Measurements from ENCODE around the gene COL5A2. TPM values are rescaled to one million over a fixed set of nuclear protein-coding genes. Genes with fewer than 3 reads are reported as not detected.

The COL5A2 gene
- total and polyA plus RNA-seq, 2 donors (not counting 3 experiments of a cell fraction or from before 2014, with no cell fraction given): 47.4 to 123 TPM

DNA sequence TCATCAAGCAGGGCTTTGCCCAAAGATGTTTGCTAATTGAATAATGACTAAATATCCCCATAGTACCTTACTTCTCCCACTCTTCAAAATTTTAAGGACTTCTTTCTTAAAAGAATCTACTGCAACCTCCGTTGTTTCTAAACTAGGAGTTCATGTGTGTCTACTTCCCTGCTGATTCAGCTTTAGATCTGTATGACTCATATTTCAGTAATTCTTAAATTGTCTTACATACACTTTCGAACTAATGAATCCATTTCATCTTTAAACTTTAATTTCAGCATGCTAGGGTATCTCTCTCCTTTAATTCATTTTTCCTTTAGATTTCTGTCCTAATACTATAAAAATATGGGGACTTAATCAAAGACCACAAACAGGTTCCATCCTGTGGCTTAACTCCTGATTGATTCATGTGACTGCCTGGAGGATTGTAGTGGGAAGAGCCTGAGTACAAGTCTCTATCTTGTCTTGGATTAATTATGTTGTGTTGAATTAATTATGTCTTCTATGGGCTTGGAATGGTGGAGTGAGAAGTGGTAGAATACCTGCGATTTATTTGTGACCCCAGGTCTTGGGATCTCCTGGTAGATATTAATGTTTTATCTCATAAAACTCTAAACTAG lies 24.9 kb upstream of the COL5A2 start:
- no peak for FAIRE-seq
- no TSS peak for BruUV-seq (replicated peaks)

More for the DNA sequence above, 24.9 kb upstream of the COL5A2 start:
- POLR2A ChIA-PET: no interaction called here
- Histone ChIP-seq H3K9me3 (replicated peaks; ENCODE audit: control insufficient read depth, insufficient read depth, low read length) (no peaks in the 10 kb centered on the region), H4K20me1 (replicated peaks; ENCODE audit: control insufficient read depth, extremely low read depth, insufficient read depth, low read length) (no peaks in the 10 kb centered on the region), H3K9me1 (replicated peaks; ENCODE audit: control insufficient read depth, extremely low read depth, insufficient read depth, low read length) (no peaks in the 10 kb centered on the region), H3K79me2 (ENCODE audit: control insufficient read depth, insufficient read depth, low read length) (no peaks in the 10 kb centered on the region), H3K27me3 (ENCODE audit: control insufficient read depth in 2 of 2, insufficient read depth in 2 of 2, low read length in 2 of 2) (no peaks in the 10 kb centered on the region), H3K9ac (replicated peaks; ENCODE audit: extremely low read depth, insufficient read depth, low read length) (no peak overlapping the region), H3K4me2 (ENCODE audit: insufficient read depth, low read length) (peak overlapping the region; percentile 71), H2AFZ (ENCODE audit: low read depth, low read length) (peak overlapping the region; percentile 61), H3K36me3 (ENCODE audit: control insufficient read depth in 2 of 2, extremely low read depth in 1 of 2, insufficient read depth in 2 of 2, low read length in 2 of 2) (no peaks in the 10 kb centered on the region), H3K4me3 (replicated peaks in 1 of 3; ENCODE audit: insufficient read depth in 1 of 3, low read depth in 1 of 3, low read length in 3 of 3) (peak overlapping the region in 1 of 3 experiments; percentile 10), H3K27ac (ENCODE audit: insufficient read depth, low read depth, low read length) (peak overlapping the region; percentile 28), H3K4me1 (ENCODE audit: control insufficient read depth, extremely low read depth, insufficient read depth, low read length) (peaks cover 22% of the 10 kb centered on the region)
- dilution Hi-C loops (cut with MboI; ENCODE audit: extremely low pct_ligation_motif_present, low sequenced_read_pairs): no loop called here
- peak; percentile 43 for DNase-seq (ENCODE audit: low read depth, low spot score)
- intact Hi-C loops (cut with micrococcal nuclease): no loop called here
- CTCF ChIA-PET: interaction anchor here (1.2 to 3.1 kb wide), 3 partner anchors 26 to 27 kb away, joined by 3 to 8 read pairs (median 3); no protein-coding TSS in a partner anchor
- TF ChIP-seq FOS (IDR thresholded peaks at IDR 0.05; ENCODE audit: borderline replicate concordance, insufficient read depth, low read length) (peak; percentile 79), MYC (IDR thresholded peaks at IDR 0.05; ENCODE audit: low read depth, low read length) (no peak), GATA2 (IDR thresholded peaks at IDR 0.05; ENCODE audit: insufficient read depth, insufficient read length, low read depth, low read length) (no peak), JUN (IDR thresholded peaks at IDR 0.05; ENCODE audit: borderline replicate concordance, insufficient read depth, insufficient read length, low read depth) (peak; percentile 41), EZH2 (IDR thresholded peaks at IDR 0.05; ENCODE audit: borderline replicate concordance, low read depth, low read length, severe bottlenecking) (no peak), POLR2AphosphoS5 (IDR thresholded peaks at IDR 0.05; ENCODE audit: insufficient read depth, low read depth, low read length) (no peak), POLR2A (IDR thresholded peaks at IDR 0.05; ENCODE audit: low read depth, low read length) (no peak)
- TF ChIP-seq, protein P1, sequence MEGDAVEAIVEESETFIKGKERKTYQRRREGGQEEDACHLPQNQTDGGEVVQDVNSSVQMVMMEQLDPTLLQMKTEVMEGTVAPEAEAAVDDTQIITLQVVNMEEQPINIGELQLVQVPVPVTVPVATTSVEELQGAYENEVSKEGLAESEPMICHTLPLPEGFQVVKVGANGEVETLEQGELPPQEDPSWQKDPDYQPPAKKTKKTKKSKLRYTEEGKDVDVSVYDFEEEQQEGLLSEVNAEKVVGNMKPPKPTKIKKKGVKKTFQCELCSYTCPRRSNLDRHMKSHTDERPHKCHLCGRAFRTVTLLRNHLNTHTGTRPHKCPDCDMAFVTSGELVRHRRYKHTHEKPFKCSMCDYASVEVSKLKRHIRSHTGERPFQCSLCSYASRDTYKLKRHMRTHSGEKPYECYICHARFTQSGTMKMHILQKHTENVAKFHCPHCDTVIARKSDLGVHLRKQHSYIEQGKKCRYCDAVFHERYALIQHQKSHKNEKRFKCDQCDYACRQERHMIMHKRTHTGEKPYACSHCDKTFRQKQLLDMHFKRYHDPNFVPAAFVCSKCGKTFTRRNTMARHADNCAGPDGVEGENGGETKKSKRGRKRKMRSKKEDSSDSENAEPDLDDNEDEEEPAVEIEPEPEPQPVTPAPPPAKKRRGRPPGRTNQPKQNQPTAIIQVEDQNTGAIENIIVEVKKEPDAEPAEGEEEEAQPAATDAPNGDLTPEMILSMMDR (IDR thresholded peaks at IDR 0.05; ENCODE audit: extremely low read depth in 1 of 2, insufficient read depth in 1 of 2, low read depth in 1 of 2, low read length in 2 of 2): no peak
- TF ChIP-seq, protein P2, sequence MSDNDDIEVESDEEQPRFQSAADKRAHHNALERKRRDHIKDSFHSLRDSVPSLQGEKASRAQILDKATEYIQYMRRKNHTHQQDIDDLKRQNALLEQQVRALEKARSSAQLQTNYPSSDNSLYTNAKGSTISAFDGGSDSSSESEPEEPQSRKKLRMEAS (IDR thresholded peaks at IDR 0.05; ENCODE audit: insufficient read depth, insufficient read length): no peak

All from endothelial cell of umbilical vein (primary cell).